Measurements from ENCODE around the gene ZNF429. TPM values are rescaled to one million over a fixed set of nuclear protein-coding genes. Genes with fewer than 3 reads are reported as not detected.
"Not testable (repeated sequence)": the region's sequence is repeated elsewhere in the genome, so short reads cannot be mapped to it uniquely, and the experiment has no call there.

The ZNF429 gene
- polyA plus RNA-seq, 3 donors from 2014 or later: 13.1 to 26.4 (median 17.0) TPM

GRCh38 chr19:21487969-21488368 lies 17.4 kb upstream of the ZNF429 start:
- Mint-ChIP-seq H3K27me3 (ENCODE audit: low read depth in 3 of 3) (peaks cover 0 to 2% (median 0%) of the 10 kb centered on the region in 3 donors), H3K27ac (no peak overlapping the region), H3K4me3 (no peak overlapping the region), H3K4me1 (no peaks in the 10 kb centered on the region), H3K36me3 (no peaks in the 10 kb centered on the region), H3K9me3 (no peaks in the 10 kb centered on the region)
- no peak for DNase-seq

DNA sequence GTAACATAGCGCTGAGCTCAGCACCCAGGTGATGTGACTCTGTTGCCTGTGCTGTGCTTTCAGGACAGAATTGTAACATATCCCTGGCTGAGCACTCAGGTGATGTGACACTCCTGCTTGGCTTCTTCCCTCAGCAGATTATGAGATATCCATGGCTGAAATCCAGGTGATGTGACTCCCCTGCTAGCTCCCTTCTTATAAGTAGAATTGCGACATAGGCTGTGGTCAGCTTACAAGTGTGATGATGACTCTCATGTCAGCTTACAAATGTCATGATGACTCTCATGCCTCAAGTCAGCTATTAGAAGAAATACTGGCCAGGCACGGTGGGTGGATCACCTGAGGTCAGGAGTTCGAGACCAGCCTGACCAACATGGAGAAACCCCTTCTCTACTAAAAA lies 14.3 kb upstream of the ZNF429 start:
- Mint-ChIP-seq H3K27me3 (ENCODE audit: low read depth in 3 of 3) (peaks cover 0 to 6% (median 0%) of the 10 kb centered on the region in 3 donors), H3K9me3 (no peaks in the 10 kb centered on the region), H3K27ac (no peak overlapping the region), H3K4me3 (no peak overlapping the region), H3K4me1 (no peaks in the 10 kb centered on the region), H3K36me3 (no peaks in the 10 kb centered on the region)
- no peak for DNase-seq

GRCh38 chr19:21492947-21493906 lies 12.2 kb upstream of the ZNF429 start:
- no peaks in the 10 kb centered on the region for H3K36me3 Mint-ChIP-seq
- no peaks in the 10 kb centered on the region for H3K9me3 Mint-ChIP-seq
- no peak for DNase-seq
- no peak overlapping the region for H3K27ac Mint-ChIP-seq
- H3K4me3 Mint-ChIP-seq: no peak overlapping the region
- H3K27me3 Mint-ChIP-seq (ENCODE audit: low read depth in 3 of 3): peaks cover 0 to 6% (median 0%) of the 10 kb centered on the region in 3 donors
- H3K4me1 Mint-ChIP-seq: no peaks in the 10 kb centered on the region

DNA sequence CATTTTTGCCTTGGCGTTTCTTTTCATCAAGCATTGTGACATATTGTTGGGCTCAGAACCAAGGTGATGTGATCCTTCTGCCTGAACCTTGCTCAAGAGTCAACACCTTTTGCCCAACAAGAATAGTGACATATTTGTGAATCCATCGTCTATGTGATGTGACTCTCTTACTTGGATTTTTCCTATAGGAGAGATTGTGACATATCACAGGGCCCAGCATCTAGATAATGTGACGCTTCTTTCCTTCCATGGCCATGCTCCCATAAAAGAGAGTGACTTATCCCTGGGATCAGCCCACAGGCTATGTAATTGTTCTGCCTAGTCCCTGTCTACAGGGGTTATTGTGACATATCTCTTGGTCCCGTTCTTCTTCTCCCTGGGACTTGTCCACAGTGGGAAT lies 8.5 kb upstream of the ZNF429 start:
- peaks cover 0 to 5% (median 0%) of the 10 kb centered on the region in 3 donors for H3K27me3 Mint-ChIP-seq (ENCODE audit: low read depth in 3 of 3)
- H3K4me1 Mint-ChIP-seq: no peaks in the 10 kb centered on the region
- DNase-seq: no peak
- no peak overlapping the region for H3K27ac Mint-ChIP-seq
- H3K36me3 Mint-ChIP-seq: no peaks in the 10 kb centered on the region
- no peaks in the 10 kb centered on the region for H3K9me3 Mint-ChIP-seq
- H3K4me3 Mint-ChIP-seq: no peak overlapping the region

DNA sequence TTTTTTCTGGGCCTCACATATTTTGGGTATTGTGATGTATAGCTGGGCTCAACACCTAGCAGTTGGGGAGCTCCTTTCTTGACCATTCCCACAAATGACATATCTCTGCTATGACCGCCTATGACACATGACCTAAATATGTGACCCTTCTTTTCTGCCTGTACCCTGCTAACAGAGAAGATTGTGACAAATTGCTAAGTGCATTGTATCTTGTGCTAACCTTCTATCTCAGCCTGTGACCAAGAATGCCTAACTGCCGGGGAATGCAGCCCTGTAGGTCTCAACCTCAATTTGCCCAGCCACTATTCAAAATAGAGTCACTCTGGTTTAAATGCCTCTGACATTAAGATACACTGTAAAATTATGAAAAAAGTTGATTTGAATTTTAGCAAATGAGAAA lies 6.8 kb upstream of the ZNF429 start:
- no peaks in the 10 kb centered on the region for H3K36me3 Mint-ChIP-seq
- no peaks in the 10 kb centered on the region for H3K9me3 Mint-ChIP-seq
- H3K27ac Mint-ChIP-seq: no peak overlapping the region
- no peak for DNase-seq
- no peak overlapping the region for H3K4me3 Mint-ChIP-seq
- peaks cover 0 to 1% (median 0%) of the 10 kb centered on the region in 3 donors for H3K27me3 Mint-ChIP-seq (ENCODE audit: low read depth in 3 of 3)
- H3K4me1 Mint-ChIP-seq: no peaks in the 10 kb centered on the region

DNA sequence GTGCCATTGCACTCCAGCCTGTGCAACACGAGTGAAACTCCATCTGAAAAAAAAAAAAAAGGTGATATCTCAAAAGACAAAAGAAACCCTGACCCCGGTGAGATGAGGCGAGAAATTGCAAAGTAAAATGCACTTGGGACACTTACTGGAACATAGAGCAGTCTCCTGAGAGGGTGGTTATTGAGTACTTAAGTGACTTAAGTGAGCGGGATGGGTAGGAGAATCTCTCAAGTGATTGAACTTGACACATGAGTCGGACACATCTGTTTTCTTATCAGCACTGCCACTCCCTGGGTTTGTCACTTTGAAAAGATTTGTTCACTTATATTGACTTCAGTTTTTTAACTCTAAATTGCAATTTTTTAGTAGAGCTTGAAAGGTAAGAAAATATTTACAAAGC lies 2.8 kb downstream of the ZNF429 start:
- Mint-ChIP-seq H3K4me1 (peaks cover 55 to 63% of the 10 kb centered on the region in 2 donors), H3K9me3 (peaks cover 0 to 8% (median 0%) of the 10 kb centered on the region in 6 donors), H3K4me3 (peak overlapping the region in 3 of 5 donors; percentile 5 to 60 (median 8))

GRCh38 chr19:21511058-21511457 lies 5.7 kb downstream of the ZNF429 start:
- not testable (repeated sequence) for H3K27me3 Mint-ChIP-seq (ENCODE audit: low read depth in 3 of 3); H3K9me3 Mint-ChIP-seq; H3K27ac Mint-ChIP-seq; H3K4me3 Mint-ChIP-seq; DNase-seq
- H3K4me1 Mint-ChIP-seq: peaks cover 41 to 58% of the 10 kb centered on the region in 2 donors
- peaks cover 4 to 20% (median 15%) of the 10 kb centered on the region in 3 donors for H3K36me3 Mint-ChIP-seq

More for the DNA sequence above, 2.8 kb downstream of the ZNF429 start:
- Mint-ChIP-seq H3K36me3 (peaks cover 4 to 15% (median 12%) of the 10 kb centered on the region in 3 donors), H3K27ac (peak overlapping the region in 5 of 6 donors; percentile 30 to 79 (median 35)), H3K27me3 (ENCODE audit: low read depth in 3 of 3) (peaks cover 5 to 9% (median 9%) of the 10 kb centered on the region in 3 donors)
- no peak for DNase-seq

- not testable (repeated sequence) for DNase-seq; H3K27me3 Mint-ChIP-seq (ENCODE audit: low read depth in 3 of 3); H3K4me3 Mint-ChIP-seq; H3K27ac Mint-ChIP-seq
- peaks cover 3 to 24% (median 10%) of the 10 kb centered on the region in 6 donors for H3K9me3 Mint-ChIP-seq
- peaks cover 11 to 29% (median 23%) of the 10 kb centered on the region in 3 donors for H3K36me3 Mint-ChIP-seq
- H3K4me1 Mint-ChIP-seq: peaks cover 36 to 57% of the 10 kb centered on the region in 2 donors
Measured at GRCh38 chr19:21512609-21513008, 7.2 kb downstream of the ZNF429 start.

- no peak for DNase-seq
- Mint-ChIP-seq H3K27ac (peak overlapping the region in 4 of 6 donors; percentile 10 to 89 (median 66)), H3K4me3 (no peak overlapping the region), H3K36me3 (peaks cover 17 to 38% (median 23%) of the 10 kb centered on the region in 3 donors), H3K9me3 (peaks cover 8 to 33% (median 19%) of the 10 kb centered on the region in 6 donors), H3K27me3 (ENCODE audit: low read depth in 3 of 3) (peaks cover 1 to 7% (median 2%) of the 10 kb centered on the region in 3 donors), H3K4me1 (peaks cover 30 to 54% of the 10 kb centered on the region in 2 donors)
Measured at GRCh38 chr19:21513651-21514050, 8.2 kb downstream of the ZNF429 start.

DNA sequence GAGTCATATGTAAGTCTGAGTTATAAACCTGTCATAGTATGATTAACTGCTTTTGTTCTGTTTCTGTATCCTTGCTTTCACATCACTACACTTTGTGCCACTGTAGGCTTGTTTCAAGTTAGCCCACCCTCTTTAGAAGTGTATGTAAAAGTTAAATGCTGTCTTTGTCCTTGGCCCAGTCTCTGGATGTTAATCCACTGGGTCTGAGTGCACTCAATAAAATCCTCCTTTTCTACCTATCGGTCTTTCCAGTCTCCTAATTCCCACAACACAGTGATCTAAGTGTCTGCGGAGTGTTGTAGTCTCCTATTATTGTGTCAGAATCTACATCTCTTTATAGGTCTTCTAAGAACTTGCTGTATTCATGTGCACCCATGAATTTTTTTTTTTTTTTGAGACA lies 14.1 kb downstream of the ZNF429 start:
- Mint-ChIP-seq H3K4me1 (peaks cover 18 to 29% of the 10 kb centered on the region in 2 donors), H3K4me3 (no peak overlapping the region), H3K27me3 (ENCODE audit: low read depth in 3 of 3) (peaks cover 0 to 5% (median 0%) of the 10 kb centered on the region in 3 donors), H3K36me3 (peaks cover 56 to 70% (median 70%) of the 10 kb centered on the region in 3 donors), H3K27ac (peak overlapping the region in 2 of 6 donors; percentile 14 to 16), H3K9me3 (peaks cover 20 to 79% (median 50%) of the 10 kb centered on the region in 6 donors)
- DNase-seq: peak in 1 of 3 donors; percentile 6

DNA sequence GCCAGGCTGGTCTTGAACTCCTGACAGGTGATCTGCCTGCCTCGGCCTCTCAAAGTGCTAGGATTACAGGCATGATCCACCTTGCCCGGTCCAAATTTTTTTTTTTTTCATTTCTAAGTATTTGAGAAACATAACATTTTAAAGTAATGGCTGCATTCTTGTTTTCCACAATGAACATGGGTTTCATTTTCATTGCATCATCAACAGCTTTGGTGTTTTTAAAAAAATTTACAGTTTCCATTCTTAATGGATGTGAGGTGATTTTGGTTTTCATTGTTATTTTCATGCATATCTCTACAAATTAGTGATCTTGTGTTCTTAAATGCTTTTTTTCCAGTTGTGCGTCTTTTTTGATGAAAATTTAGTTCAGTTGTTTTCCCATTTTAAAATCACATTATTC lies 27.5 kb downstream of the ZNF429 start:
- Mint-ChIP-seq H3K9me3 (peaks cover 28 to 68% (median 58%) of the 10 kb centered on the region in 6 donors), H3K4me1 (peaks cover 0 to 3% of the 10 kb centered on the region in 2 donors), H3K4me3 (no peak overlapping the region), H3K36me3 (peaks cover 71 to 78% (median 75%) of the 10 kb centered on the region in 3 donors), H3K27me3 (ENCODE audit: low read depth in 3 of 3) (no peaks in the 10 kb centered on the region), H3K27ac (no peak overlapping the region)
- no peak for DNase-seq

GRCh38 chr19:21536741-21537290 lies 31.4 kb downstream of the ZNF429 start:
- not testable (repeated sequence) for DNase-seq; H3K4me3 Mint-ChIP-seq; H3K27me3 Mint-ChIP-seq (ENCODE audit: low read depth in 3 of 3); H3K4me1 Mint-ChIP-seq; H3K27ac Mint-ChIP-seq
- Mint-ChIP-seq H3K36me3 (peaks cover 57 to 68% (median 66%) of the 10 kb centered on the region in 3 donors), H3K9me3 (peaks cover 36 to 76% (median 67%) of the 10 kb centered on the region in 6 donors)

GRCh38 chr19:21559444-21559843 lies 54.0 kb downstream of the ZNF429 start:
- no peak for DNase-seq
- H3K27ac Mint-ChIP-seq: no peak overlapping the region
- H3K9me3 Mint-ChIP-seq: peaks cover 17 to 56% (median 42%) of the 10 kb centered on the region in 6 donors
- H3K27me3 Mint-ChIP-seq (ENCODE audit: low read depth in 3 of 3): no peaks in the 10 kb centered on the region
- H3K4me1 Mint-ChIP-seq: no peaks in the 10 kb centered on the region
- no peak overlapping the region for H3K4me3 Mint-ChIP-seq
- peaks cover 20 to 57% (median 47%) of the 10 kb centered on the region in 3 donors for H3K36me3 Mint-ChIP-seq

DNA sequence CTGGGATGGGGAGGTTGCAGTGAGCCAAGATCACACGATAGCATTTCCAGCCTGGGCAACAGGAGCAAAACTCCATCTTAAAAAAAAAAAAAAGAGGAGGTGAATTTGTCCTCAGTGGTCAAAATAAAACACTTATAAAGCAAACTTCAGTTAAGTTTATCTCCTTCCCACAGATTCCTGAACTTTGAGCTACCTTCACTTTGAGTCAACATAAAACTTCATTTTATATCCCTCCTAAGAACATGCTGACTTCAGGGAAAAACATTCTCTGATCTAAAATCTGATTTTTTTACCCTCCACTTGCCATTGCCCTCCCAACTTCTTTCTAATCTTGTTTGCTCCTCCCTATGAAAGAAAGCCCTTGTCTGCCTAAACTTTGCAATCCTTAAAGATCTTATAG lies 59.0 kb downstream of the ZNF429 start:
- H3K27me3 Mint-ChIP-seq (ENCODE audit: low read depth in 3 of 3): peaks cover 3 to 5% (median 3%) of the 10 kb centered on the region in 3 donors
- peaks cover 11 to 32% (median 18%) of the 10 kb centered on the region in 3 donors for H3K36me3 Mint-ChIP-seq
- DNase-seq: no peak
- peaks cover 22 to 30% of the 10 kb centered on the region in 2 donors for H3K4me1 Mint-ChIP-seq
- H3K9me3 Mint-ChIP-seq: peaks cover 0 to 57% (median 22%) of the 10 kb centered on the region in 6 donors
- no peak overlapping the region for H3K4me3 Mint-ChIP-seq
- H3K27ac Mint-ChIP-seq: no peak overlapping the region

All from immature natural killer cell (primary cell).